ENCODE data around the gene LSAMP.
"Not testable (repeated sequence)": the region's sequence is repeated elsewhere in the genome, so short reads cannot be mapped to it uniquely, and the experiment has no call there.

LSAMP gene

DNA sequence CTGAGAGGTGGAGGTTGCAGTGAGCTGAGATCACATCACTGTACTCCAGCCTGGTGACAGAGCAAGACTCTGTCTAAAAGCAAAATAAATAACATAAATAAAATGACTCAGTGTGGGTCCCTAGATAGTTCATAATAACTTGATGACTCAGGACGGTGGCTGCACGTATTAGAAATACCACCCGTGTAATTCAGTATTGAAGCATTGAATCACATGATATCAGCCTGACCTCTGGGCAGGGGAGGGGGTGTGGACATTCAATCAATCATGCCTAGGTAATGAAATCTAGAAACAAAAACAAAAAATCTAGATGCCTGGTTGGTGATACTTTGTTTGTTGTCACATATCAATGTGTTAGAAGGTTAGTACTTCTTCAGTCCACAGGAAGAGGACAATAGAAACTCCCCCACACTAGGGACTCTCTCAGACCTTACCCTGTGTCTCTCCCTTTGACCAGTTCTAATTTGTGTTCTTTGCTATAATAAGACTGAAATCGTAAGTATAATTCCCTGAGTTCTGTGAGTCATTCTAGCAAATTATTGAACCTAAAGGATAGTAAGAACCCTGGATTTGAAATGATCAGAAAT lies 644.7 kb downstream of the LSAMP start:
- no peak overlapping the region for H3K4me3 ChIP-seq (ENCODE audit: low read depth, low read length)
- TF ChIP-seq, protein P1, sequence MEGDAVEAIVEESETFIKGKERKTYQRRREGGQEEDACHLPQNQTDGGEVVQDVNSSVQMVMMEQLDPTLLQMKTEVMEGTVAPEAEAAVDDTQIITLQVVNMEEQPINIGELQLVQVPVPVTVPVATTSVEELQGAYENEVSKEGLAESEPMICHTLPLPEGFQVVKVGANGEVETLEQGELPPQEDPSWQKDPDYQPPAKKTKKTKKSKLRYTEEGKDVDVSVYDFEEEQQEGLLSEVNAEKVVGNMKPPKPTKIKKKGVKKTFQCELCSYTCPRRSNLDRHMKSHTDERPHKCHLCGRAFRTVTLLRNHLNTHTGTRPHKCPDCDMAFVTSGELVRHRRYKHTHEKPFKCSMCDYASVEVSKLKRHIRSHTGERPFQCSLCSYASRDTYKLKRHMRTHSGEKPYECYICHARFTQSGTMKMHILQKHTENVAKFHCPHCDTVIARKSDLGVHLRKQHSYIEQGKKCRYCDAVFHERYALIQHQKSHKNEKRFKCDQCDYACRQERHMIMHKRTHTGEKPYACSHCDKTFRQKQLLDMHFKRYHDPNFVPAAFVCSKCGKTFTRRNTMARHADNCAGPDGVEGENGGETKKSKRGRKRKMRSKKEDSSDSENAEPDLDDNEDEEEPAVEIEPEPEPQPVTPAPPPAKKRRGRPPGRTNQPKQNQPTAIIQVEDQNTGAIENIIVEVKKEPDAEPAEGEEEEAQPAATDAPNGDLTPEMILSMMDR (IDR thresholded peaks at IDR 0.05; ENCODE audit: insufficient read depth, low read depth, low read length, missing control alignments), result no peak
- DNase-seq (ENCODE audit: low read depth), result no peak

DNA sequence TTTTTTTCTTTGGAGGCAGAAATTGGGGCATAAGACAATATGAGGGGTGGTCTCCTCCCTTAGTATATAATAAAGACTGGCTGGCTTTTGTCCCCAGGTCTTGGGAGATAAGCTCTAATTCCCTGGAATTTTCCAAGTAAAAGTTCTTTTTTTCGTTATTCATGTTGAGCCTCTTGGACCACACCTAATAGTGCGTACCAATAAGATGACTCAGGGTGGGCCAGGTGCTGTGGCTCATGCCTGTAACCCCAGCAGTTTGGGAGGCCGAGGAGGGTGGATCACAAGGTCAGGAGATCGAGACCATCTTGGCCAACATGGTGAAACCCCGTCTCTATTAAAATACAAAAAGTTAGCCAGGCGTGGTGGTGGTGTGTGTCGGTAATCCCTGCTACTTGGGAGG lies 645.2 kb downstream of the LSAMP start:
- not testable (repeated sequence) for DNase-seq (ENCODE audit: low read depth); H3K4me3 ChIP-seq (ENCODE audit: low read depth, low read length)

DNA sequence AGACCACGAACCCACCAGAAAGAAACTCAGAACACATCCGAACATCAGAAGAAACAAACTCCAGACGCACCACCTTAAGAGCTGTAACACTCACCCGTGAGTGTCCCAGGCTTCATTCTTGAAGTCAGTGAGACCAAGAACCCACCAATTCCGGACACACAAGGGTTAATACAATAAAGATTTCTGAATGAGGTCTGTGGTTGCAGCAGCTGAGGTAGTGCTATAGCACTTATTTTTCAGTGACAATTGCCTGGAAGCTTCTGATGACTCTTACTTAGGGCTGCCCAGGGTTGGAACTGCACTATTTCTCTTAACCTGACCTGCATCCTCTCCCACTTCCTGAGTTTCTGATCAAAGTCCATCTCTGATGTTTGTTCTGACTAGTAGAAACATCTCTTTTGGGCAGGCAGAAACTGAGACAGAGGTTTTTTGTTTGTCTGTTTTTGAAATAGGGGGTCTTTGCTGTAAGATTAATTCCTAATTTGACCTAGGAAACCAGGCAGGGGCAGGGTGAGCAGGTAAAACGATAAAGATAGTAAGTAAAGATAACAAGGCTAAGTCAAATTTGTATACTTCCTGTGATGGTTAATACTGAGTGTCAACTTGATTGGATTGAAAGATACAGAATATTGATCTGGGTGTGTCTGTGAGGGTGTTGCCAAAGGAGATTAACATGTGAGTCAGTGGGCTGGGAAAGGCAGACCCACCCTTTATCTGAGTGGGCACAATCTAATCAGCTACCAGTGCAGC lies 652.9 kb downstream of the LSAMP start:
- TF ChIP-seq, protein P1 (IDR thresholded peaks at IDR 0.05; ENCODE audit: insufficient read depth, low read depth, low read length, missing control alignments), result no peak
- no peak for DNase-seq (ENCODE audit: low read depth)
- no peak overlapping the region for H3K4me3 ChIP-seq (ENCODE audit: low read depth, low read length)

DNA sequence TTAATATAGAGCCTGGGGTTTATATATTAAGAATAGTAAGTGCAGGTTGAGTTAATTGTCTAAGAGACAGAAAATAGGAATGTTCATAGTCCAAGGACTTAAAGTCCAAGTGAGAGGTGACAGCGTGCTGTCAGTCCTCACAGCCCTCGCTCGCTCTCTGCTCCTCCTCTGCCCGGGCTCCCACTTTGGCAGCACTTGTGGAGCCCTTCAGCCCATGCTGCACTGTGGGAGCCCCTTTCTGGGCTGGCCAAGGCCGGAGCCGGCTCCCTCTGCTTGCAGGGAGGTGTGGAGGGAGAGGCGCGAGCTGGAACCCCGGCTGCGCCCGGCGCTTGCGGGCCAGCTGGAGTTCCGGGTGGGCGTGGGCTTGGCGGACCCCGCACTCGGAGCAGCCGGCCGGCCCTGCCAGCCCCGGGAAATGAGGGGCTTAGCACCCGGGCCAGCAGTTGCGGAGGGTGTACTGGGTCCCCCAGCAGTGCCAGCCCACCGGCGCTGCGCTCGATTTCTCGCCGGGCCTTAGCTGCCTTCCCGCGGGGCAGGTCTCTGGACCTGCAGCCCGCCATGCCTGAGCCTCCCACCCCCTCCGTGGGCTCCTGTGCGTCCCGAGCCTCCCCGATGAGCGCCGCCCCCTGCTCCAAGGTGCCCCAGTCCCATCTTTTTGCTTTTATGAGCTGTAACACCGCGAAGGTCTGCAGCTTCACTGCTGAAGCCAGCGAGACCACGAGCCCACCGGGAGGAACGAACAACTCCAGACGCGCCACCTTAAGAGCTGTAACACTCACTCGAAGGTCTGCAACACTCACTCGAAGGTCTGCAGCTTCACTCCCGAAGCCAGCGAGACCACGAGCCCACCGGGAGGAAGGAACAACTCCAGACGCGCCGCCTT lies 653.8 kb downstream of the LSAMP start:
- not testable (repeated sequence) for H3K4me3 ChIP-seq (ENCODE audit: low read depth, low read length); DNase-seq (ENCODE audit: low read depth)

DNA sequence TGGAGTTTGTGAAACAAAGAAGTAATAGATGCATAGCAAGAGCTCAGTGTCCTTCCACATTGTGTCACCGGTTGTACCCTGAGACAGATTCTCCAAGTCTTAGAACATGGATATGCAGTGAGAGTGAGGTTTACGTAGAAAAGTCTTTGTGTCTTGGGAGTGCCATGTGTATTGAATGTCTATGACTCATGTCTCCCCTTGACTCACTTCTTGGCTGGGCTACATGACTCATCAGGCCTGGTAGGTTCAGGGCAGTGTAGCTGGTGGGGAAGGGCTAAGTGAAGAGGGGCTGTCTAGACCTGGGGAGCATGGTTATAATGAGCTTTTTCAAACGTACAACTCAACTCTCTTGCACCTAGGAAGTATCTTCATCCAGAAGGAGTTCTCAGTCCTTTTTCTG lies 654.5 kb downstream of the LSAMP start:
- TF ChIP-seq, protein P1 (IDR thresholded peaks at IDR 0.05; ENCODE audit: insufficient read depth, low read depth, low read length, missing control alignments), result no peak
- no peak for DNase-seq (ENCODE audit: low read depth)
- no peak overlapping the region for H3K4me3 ChIP-seq (ENCODE audit: low read depth, low read length)

DNA sequence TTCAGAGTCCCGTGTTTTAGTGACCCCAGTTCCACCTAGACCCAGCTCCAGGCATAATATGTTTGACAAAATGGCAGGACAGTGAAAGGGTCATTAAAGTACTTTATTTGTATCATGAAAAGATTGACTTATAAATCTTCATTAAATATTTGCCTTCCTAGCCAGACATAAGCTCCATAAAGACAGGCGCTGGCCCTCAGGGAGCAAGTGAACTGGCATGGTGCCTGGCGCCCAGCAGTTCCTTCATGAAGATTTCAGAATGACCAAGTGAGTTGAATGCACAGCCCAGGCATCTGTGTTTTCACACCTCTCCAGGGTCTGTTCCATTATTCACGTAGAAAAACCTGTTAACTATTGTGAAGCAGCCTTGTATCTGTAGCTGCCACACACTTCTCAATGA lies 655.8 kb downstream of the LSAMP start:
- no peak overlapping the region for H3K4me3 ChIP-seq (ENCODE audit: low read depth, low read length)
- no peak for DNase-seq (ENCODE audit: low read depth)
- TF ChIP-seq, protein P1 (IDR thresholded peaks at IDR 0.05; ENCODE audit: insufficient read depth, low read depth, low read length, missing control alignments), result no peak

DNA sequence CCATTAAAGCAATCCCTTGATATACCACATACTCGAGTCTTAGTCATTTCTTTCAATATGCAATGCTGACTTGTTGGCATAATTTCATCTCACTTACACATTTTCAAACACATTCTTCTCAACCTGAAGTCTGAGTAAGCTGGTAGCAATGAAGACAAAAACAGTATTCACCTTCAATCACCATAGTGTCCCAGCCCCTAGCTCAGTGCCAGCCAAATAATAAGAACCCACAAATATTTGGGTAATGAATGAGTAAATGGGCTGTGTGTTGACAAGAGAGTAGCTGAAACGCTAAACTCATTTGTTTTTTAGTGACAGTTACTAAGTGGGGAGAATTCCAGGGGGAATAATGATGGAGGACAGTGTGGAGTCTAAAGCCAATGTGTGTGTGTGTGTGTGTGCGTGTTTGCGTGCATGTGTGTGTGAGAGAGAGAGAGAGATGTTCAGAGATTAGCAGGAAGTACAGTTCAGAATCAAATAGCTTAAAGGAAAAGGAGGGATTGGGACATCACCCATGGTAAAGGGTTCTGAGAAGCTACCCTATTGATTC lies 656.3 kb downstream of the LSAMP start:
- no peak for DNase-seq (ENCODE audit: low read depth)
- TF ChIP-seq, protein P1 (IDR thresholded peaks at IDR 0.05; ENCODE audit: insufficient read depth, low read depth, low read length, missing control alignments), result no peak

More for the DNA sequence above, 656.3 kb downstream of the LSAMP start:
- no peak overlapping the region for H3K4me3 ChIP-seq (ENCODE audit: low read depth, low read length)
